Activated CD8-positive, alpha-beta memory T cell treated with anti-CD3 and anti-CD28 coated beads, Interleukin-2, amount 50 U/mL, for 1 hour (primary cell): Measurements from ENCODE around the gene ZNF674.
"Not testable (repeated sequence)": the region's sequence is repeated elsewhere in the genome, so short reads cannot be mapped to it uniquely, and the experiment has no call there.

Source experiments
- DNase-seq: peaks from one replicate; pipeline ENCODE4 v3.0.0-alpha.2; 2020; ENCODE audit errors: extremely low read depth

ZNF674 gene

GRCh38 chrX:46463682-46464081, 81.5 kb downstream of the ZNF674 start:
- no peak for DNase-seq

- DNase-seq = no peak
Observed at GRCh38 chrX:46461660-46462191, 83.5 kb downstream of the ZNF674 start.

- not testable (repeated sequence) for DNase-seq
Observed at GRCh38 chrX:46460801-46461659, 84.2 kb downstream of the ZNF674 start.

GRCh38 chrX:46459603-46460002, 85.6 kb downstream of the ZNF674 start:
- DNase-seq = no peak

GRCh38 chrX:46456125-46456922, 88.9 kb downstream of the ZNF674 start:
- DNase-seq = no peak
